ENCODE measurements around the gene SLC29A4.

- TF ChIP-seq CTCF (IDR thresholded peaks at IDR 0.05; ENCODE audit: low read depth, low read length) = no peak
- TF ChIP-seq EZH2phosphoT487 (IDR thresholded peaks at IDR 0.05; ENCODE audit: low read depth) = no peak
Measured at GRCh38 chr7:5352440-5353010, 69.8 kb downstream of the SLC29A4 start.

Measured in OCI-LY3 (cell line).